ENCODE results near the gene NIPBL.
"Not testable (repeated sequence)": the region's sequence is repeated elsewhere in the genome, so short reads cannot be mapped to it uniquely, and the experiment has no call there.

The NIPBL gene, protein sequence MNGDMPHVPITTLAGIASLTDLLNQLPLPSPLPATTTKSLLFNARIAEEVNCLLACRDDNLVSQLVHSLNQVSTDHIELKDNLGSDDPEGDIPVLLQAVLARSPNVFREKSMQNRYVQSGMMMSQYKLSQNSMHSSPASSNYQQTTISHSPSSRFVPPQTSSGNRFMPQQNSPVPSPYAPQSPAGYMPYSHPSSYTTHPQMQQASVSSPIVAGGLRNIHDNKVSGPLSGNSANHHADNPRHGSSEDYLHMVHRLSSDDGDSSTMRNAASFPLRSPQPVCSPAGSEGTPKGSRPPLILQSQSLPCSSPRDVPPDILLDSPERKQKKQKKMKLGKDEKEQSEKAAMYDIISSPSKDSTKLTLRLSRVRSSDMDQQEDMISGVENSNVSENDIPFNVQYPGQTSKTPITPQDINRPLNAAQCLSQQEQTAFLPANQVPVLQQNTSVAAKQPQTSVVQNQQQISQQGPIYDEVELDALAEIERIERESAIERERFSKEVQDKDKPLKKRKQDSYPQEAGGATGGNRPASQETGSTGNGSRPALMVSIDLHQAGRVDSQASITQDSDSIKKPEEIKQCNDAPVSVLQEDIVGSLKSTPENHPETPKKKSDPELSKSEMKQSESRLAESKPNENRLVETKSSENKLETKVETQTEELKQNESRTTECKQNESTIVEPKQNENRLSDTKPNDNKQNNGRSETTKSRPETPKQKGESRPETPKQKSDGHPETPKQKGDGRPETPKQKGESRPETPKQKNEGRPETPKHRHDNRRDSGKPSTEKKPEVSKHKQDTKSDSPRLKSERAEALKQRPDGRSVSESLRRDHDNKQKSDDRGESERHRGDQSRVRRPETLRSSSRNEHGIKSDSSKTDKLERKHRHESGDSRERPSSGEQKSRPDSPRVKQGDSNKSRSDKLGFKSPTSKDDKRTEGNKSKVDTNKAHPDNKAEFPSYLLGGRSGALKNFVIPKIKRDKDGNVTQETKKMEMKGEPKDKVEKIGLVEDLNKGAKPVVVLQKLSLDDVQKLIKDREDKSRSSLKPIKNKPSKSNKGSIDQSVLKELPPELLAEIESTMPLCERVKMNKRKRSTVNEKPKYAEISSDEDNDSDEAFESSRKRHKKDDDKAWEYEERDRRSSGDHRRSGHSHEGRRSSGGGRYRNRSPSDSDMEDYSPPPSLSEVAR (N-terminal part only)

DNA sequence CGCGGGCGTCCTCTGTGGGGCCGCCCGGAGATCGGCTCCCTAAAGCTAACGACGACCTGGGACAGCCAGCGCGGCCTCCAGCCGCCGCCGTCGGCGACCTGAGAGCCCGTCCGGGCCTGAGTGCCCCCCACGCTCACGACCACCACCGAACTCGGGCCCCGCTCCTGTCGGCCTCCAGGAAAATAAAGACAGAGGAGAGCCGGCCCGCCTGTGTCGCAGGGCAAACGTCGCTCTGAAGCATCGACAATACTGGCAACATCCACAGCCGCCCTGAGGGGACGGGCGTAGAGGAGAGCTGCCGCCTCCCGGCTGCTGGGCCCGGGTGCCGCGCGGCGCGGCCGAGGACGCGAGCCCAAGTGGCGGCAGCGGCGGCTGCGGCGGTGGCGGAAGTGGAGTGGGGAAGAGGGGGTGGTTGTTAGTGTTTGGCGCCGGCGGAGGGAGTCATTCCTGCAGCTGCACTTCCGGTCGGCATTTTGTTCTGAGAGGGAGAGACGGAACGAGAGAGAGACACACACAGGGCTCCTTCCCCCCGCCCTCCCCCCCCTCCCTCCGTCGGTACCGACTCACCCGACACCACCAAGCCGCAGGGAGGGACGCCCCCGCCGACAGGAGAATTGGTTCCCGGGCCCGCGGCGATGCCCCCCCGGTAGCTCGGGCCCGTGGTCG, at the start of gene NIPBL:
Gene NIPBL, plus strand, starts transcription at position 471 of the 666 bp plus-strand sequence. CDS start 76,928 bp downstream, outside the sequence.
- peak; percentile 96 for DNase-seq (ENCODE audit: low read depth, low spot score)

DNA sequence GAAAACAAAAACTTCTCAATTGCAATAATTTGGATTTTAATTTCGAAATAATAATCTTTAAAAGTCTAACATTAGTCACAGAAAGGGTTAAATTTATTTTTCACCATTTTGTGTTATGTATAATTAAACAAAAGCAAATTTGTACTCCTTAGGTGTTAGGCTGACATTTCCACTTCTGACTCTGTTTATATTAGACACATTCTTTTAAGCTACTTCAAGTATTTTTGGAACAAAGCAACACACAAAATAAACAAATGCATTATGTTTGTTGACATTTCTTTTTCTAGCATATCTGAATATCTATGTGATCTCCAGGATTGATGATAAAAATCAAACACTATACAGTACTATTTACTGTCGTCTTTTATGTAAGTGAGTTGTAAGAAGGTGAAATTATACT, 44.3 kb upstream of the NIPBL start:
- no peak for DNase-seq (ENCODE audit: low read depth, low spot score)

DNA sequence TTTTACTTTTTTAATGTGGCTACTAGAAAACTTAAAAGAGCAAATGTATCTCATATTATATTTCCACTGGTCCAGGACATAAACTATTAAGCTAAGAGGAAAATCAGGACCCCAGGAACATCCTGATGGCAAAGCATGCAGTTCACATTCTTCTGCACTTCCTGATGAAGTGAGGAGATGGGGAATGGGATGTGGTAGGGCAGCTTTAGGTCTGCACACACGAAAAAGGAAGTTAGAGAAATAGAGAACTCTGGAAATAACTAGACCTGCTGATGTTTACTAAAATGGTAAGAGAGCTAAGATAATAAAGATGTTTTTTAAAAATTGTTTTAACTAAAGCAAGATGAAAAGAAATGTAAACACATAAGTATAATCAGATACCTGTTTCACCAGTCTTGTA, 39.7 kb upstream of the NIPBL start:
- DNase-seq (ENCODE audit: low read depth, low spot score): no peak

DNA sequence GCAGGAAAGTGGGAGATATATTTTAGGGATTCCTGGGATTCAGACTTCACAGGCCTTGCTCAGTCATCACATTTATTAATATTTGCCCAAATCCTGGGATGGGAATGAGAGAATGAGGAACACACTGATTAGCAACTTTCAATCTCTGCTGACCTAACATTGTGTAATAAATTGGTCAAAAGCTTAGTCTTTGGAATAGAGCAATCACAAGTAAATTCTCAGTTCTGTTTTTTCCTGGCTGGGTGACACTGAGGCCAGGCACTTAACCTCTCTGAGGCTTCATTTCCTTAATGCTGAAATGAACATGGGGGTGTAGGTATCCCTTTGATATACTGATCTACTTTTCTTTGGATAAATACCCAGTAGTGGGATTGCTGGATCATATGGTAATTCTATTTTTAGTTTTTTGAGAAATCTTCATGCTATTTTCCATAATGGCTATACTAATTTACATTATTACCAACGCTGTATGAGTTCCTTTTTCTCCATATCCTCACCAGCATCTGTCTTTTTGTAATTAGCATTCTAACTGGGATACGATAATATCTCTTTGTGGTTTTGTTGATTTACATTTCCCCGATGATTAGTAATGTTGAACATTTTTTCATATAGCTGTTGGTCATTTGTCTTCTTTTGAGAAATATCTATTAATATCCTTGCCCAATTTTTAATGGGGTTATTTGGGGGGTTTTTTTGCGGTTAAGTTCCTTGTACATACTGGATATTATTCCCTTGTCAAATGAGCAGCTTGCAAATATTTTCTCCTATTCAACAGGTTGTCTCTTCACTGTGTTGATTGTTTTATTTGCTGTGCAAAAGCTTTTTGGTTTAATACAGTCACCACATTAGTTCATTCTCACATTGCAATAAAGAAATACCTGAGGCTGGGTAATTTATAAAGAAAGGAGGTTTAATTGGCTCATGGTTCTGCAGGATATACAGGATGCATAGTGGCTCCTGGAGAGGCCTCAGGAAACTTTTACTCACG, 36.8 kb upstream of the NIPBL start:
- DNase-seq (ENCODE audit: low read depth, low spot score): no peak

DNA sequence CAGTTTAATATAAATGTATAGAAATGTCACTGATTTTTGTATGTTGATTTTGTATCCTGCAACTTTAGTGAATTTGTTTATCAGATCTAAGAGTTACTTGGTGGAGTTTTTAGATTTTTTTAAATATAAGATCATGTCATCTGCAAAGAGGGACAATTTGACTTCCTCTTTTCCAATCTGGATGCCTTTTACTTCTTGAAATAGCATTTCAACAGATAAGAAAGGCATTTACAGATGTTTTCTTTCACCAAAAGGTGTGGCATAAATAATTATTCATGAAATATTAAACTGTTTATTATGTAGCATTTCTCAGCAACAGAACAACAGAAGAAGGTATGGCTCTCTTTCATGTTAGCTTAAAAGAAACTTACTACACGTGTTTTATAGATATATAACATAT, 34.9 kb upstream of the NIPBL start:
- DNase-seq (ENCODE audit: low read depth, low spot score): no peak

DNA sequence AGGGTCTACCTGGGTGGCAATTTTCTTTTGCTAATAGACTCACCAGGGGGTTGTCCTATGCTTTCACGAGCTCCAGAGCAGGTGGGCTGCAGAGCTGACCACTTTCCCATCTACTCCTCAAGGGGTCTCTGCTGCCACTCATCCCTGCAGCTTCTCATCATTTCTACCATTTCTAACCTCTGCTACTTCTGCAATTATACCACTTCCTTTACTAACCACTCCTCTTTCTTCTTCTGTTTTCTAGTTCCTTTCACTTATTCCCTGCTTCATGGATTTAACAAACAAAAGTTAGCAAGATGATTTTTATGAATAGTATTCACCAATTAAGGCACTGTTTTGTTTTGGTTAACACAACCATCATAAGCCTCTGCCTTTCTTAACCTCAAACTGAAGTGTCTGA, 34.5 kb upstream of the NIPBL start:
- no peak for DNase-seq (ENCODE audit: low read depth, low spot score)

DNA sequence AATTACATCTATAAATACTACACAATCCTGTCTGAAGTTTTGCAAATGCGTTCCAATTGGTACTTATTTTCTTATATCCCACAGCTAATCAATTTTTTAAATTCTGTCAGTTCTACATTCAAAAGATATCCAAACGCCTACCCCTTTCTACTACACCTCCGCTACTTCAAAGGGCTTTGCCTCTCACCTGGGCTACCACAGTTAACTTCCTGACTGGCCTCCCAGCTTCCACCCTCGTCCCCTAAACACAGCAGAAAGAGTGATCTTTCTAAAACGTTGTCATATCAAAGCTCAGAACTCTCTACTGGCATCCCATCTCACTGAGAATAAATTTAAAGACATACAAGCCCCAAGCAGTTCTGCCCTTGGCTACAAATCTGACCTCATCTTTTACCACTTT, 32.3 kb upstream of the NIPBL start:
- no peak for DNase-seq (ENCODE audit: low read depth, low spot score)

DNA sequence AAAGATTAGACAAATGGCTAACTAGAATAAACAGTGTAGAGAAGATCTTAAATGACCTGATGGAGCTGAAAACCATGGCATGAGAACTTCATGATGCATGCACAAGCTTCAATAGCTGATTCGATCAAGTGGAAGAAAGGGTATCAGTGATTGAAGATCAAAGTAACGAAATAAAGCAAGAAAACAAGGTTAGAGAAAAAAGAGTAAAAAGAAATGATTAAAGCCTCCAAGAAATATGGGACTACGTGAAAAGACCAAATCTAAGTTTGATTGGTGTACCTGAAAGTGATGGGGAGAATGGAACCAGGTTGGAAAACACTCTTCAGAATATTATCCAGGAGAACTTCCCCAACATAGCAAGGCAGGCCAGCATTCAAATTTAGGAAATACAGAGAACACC, 28.0 kb upstream of the NIPBL start:
- DNase-seq (ENCODE audit: low read depth, low spot score): not testable (repeated sequence)

DNA sequence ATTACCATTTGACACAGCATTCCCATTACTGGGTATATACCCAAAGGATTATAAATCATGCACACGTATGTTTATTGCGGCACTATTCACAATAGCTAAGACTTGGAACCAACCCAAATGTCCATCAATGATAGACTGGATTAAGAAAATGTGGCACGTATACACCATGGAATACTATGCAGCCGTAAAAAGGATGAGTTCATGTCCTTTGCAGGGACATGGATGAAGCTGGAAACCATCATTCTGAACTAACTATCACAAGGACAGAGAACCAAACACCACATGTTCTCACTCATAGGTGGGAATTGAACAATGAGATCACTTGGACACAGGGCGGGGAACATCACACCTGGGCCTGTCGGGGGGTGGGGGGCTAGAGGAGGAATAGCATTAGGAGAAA, 23.7 kb upstream of the NIPBL start:
- DNase-seq (ENCODE audit: low read depth, low spot score): not testable (repeated sequence)

DNA sequence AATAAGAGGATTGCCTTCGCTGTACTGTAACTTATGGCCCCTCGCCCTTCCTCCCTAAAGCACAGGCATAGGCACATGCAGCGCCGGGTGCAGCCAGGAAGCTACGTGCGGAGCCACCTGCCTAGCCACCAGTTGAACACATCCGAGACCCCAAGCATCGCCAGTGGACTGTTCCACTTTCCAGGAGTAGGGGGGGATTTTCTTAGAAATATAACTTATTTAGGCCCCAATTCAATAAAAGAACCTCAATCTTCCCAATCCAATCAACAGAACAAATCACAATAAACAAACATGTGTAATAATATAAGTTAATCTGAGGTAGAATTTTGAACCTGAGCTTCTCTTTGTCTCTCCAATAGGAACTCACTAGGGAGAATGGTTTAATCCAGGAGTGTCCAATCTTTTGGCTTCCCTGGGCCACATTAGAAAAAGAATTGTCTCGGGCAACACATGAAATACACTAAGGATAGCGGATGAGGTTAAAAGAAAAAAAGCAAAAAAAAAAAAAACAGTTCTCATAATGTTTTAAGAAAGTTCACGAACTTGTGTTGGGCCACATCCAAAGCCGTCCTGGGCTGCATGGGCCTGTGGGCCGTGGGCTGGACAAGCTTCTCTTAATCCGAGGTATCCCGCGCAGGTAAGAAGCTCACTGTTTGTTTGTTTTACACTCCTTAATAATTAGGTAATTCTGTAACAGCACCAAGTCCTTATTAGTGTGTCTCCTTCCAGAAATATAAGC, 22.0 kb upstream of the NIPBL start:
- no peak for DNase-seq (ENCODE audit: low read depth, low spot score)

DNA sequence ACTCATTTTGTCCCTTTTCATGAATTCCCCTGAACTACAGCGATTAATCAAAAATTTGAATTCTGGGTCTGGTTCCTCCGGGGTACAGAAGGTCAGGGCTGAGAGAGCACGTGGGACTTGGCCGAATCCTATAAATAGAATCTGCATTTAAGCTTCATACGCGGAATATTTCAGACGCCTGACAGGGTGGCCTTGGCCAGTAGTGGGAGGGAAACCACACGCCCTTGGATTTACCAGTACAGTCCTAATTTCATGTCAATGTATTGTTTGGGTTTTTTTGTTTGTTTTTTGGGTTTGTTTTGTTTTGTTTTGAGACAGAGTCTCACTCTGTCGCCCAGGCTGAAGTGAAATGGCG, 21.5 kb upstream of the NIPBL start:
- no peak for DNase-seq (ENCODE audit: low read depth, low spot score)

DNA sequence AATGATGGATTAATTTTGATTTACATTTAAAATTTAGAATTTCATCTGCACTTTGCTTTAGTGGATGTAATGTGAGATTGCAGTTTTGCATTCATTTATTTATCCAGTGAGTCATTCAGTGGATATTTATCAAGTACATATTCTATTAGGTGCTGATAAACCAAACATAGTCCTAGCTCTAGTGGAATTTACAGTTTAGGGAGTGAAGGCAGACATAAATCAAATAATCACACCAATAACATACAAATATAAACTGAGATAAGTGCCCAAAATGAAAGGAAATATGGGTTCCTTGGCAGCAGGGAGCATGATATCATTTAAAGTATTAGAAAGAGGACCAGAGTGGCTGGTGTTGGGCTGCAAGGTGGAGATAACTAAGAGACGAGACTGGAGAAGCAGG, 14.7 kb upstream of the NIPBL start:
- no peak for DNase-seq (ENCODE audit: low read depth, low spot score)

DNA sequence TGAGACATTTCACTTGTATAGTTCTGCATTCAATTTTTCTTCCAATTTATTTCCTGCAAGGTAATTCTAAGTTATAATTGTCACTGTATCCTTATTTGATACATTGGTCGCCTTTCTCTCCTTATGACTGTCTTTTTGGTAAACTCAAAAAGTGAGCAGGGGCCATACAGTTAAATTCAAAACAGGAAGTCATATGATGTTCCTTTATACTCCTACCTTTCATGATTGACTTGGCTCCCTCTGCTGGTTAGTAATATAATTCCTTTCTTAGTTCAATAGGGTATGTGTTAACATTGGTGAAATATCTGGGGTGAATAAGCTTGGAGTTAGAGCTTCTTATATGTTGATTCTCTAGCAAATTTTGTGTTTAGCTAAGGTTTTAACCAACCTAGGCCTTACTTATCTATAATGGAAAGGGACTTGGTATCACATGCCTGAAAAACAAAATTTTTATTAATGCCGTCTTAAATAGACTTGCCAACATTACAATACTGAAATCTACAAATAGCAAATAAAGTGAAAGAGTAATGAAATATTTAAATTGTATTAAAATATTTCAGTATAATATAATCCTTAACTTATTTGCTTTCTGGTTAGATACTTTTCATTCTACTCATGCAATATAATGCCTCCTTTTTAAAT, 6.0 kb upstream of the NIPBL start:
- peak; percentile 68 for DNase-seq (ENCODE audit: low read depth, low spot score)

DNA sequence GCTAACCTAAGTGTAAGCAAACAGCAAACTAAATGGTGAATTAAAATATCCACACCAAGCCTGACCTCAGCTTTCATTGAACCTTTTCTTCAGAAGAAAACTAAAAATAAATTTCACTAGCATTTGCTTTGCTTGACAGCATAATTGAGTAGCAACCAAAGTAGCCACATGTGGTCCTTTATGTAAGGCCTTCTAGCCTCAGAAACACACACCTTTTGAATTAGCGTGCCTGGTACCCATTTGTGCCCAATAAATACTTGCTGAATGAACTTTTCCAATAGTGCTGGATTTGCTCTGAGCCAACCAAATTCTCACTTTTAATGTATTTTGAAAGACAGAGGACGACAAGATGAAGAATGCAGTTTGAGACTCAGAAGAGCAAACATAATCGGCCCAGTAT, 2.1 kb upstream of the NIPBL start:
- peak; percentile 20 for DNase-seq (ENCODE audit: low read depth, low spot score)

DNA sequence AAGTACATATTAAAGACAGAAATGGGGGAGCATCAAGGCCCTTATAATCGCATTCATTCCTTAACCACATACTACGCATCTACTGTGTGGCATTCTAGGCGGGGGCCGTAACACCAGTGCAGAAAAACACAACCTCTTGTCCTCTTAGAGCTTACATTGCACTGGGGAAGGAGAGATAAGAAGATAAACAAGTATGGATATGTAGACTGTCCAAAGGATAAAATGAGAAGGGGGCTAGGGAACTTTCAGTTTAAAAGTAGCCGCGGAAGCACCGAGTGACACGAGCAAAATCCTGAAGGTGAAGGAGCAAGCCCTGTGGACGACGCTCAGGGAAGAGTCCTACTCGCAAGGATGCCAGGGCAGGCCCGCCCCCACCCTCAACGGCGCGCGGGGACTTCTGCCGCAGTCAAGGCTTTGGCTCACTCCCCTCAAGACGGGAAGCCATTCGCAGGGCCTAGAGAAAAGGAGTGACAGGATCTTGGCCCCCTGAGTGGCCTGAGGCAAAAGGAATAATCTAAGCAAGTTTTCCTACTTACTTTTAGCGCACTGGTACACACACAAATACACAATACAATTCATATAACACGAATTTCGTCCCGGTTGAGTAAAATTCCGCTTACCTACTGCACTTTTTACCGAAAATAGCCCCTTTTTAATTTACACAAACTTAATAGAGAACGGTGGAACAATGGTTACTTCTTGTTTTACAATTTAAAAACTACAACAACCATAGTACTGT, 1.3 kb upstream of the NIPBL start:
- DNase-seq (ENCODE audit: low read depth, low spot score): peak; percentile 72

DNA sequence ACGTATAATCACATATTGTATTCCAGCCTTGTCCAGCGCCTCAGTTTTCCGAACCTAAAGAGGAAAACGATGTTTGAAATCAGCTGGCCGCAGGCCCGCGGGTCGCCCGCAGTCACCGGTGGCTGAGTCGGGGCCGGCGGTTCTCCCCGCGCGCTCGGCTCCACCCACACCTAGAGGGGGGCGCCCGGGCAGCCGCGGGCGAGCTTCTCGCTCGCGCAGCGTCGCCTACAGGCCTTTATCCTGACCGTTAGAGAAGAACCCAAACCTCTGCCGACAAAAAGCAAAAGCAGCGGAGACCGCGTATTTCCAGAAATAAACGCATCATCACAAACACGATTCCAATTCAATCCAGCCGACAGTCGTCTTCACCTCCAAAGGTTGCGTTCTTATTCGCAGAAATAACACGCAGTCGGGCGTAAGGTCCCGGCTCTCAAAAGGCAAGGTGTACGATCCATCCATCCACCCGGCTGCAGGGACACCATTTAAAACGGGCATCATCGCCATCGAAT, 725 bp upstream of the NIPBL start:
- peak; percentile 93 for DNase-seq (ENCODE audit: low read depth, low spot score)

DNA sequence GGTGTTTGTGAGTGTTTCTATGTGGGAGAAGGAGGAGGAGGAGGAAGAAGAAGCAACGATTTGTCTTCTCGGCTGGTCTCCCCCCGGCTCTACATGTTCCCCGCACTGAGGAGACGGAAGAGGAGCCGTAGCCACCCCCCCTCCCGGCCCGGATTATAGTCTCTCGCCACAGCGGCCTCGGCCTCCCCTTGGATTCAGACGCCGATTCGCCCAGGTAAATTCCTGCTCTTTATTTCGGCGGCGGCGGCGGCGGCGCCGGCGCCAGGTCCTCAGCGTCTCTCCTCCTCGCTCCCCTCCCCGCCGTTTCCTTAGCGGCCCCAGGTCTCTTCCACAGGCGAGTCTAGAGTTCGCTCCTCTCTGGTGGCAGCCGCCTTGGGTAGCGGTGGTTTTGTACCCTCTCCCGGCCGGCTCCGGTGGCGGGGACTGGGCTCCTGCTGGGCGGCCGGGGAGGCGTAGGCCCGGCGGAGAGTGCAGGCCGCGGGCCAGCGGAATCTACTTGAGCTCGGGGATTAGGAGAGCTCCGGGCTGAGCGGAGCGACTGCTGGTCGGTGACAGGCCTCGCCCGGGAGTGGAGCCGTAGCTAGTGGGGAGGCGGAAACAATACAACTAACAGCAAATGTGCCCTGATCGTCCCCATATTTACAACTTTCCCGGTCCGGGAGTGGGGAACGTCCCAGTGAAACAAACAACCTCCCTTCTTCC, 547 bp downstream of the NIPBL start:
- peak; percentile 85 for DNase-seq (ENCODE audit: low read depth, low spot score)

Measured in astrocyte of the hippocampus (primary cell).